DMS114 treated with DMSO at 0.1 percent for 48 hours (cell line): Measurements from ENCODE around the gene NAGLU.

ENCODE experiments used
- DNase-seq: peaks from one replicate; lab custom pipeline; 2025; ENCODE audit not compliant: unreplicated experiment; lab: John Stamatoyannopoulos, UW

NAGLU gene

GRCh38 chr17:42563143-42563509 lies 27.1 kb downstream of the NAGLU start:
- DNase-seq = no peak

- no peak for DNase-seq
Observed at GRCh38 chr17:42563543-42563942, 27.5 kb downstream of the NAGLU start.

- DNase-seq = no peak
Observed at GRCh38 chr17:42563950-42564349, 27.9 kb downstream of the NAGLU start.

DNA sequence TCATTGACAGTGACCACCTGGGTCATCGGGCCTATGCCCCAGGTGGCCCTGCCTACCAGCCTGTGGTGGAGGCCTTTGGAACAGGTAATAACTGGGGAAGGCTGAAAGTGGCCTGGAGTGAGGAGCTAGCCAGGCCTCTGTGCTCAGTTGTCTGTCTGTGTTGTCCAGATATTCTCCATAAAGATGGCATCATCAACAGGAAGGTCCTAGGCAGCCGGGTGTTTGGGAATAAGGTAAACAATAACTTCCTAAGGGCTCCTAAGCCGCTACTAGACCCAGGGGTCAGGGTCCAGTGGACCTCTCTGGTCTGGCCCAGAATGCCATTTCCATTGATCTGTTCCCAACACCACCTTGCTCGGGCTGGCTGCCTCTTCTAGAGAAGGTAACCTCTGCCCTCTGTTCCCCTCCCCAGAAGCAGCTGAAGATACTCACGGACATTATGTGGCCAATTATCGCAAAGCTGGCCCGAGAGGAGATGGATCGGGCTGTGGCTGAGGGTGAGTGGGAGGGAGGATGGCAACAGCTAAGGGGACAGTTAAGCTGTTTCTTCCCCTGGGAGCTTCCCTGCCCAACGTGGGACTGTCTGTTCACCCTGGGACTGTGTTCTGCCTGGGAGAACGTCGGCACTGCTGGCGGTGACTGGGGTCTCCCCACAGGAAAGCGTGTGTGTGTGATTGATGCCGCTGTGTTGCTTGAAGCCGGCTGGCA lies 28.9 kb downstream of the NAGLU start:
- no peak for DNase-seq

DNA sequence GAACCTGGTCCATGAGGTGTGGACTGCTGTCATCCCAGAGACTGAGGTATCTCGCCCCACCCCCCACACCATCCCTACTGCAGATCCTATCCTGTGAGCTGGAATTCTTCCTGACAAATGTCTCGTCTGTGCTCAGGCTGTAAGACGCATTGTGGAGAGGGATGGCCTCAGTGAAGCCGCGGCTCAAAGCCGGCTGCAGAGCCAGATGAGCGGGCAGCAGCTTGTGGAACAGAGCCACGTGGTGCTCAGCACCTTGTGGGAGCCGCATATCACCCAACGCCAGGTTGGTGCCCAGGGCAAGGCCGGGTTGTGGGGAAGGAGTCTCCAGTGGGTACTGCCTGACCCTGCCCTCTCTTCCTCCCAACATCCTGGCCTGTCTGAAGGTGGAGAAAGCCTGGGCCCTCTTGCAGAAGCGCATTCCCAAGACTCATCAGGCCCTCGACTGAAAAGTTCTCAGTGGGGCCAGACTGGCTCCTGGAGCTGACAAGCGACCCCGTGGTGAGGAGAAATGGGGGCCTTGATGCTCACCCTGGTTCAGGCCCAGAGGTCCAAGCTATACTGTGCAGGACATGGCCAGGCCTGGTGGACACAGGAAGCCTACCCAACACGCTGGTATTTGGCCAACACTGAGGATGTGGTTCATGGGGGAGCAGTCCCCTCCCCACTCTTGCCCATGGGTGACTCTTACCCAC lies 29.6 kb downstream of the NAGLU start:
- DNase-seq = no peak

DNA sequence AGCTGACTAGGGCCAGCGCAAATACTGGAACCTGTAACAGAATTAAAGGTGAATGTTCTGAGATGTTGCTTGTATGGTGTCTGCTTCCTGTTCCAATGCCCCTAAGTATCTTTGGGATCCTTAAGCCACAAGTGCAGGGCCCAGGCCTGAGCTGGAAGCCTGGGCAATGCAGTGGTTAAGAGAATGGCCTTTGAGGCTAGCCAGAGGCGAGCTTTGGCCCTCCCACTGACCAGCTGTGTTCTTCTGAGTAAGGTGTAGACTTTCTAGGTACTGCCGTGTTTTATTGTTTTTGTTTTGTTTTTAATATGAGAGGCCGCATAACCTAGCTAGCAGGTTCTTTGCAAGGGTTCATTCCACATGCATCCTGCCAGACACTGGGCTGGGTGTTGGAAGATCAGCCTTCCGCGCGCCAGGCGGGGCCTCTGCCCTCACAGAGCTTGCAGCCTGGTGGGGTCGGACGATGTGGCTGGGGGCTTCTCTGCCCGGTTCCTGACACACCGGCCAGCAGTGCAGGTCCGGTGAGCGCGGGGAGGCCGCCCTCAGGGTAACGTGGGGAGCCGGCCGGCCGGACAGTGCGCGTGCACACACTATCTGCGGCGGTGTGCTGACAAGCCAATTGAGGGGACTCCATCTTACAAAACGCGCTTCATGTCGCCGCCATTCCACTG lies 30.3 kb downstream of the NAGLU start:
- DNase-seq = no peak

- DNase-seq = peak; percentile 64
Observed at GRCh38 chr17:42566883-42567573, 31.0 kb downstream of the NAGLU start, which contains the start of gene MLX. MLX (plus strand) TSS chr17:42567100; CDS start chr17:42567125, 25 bp downstream.

DNA sequence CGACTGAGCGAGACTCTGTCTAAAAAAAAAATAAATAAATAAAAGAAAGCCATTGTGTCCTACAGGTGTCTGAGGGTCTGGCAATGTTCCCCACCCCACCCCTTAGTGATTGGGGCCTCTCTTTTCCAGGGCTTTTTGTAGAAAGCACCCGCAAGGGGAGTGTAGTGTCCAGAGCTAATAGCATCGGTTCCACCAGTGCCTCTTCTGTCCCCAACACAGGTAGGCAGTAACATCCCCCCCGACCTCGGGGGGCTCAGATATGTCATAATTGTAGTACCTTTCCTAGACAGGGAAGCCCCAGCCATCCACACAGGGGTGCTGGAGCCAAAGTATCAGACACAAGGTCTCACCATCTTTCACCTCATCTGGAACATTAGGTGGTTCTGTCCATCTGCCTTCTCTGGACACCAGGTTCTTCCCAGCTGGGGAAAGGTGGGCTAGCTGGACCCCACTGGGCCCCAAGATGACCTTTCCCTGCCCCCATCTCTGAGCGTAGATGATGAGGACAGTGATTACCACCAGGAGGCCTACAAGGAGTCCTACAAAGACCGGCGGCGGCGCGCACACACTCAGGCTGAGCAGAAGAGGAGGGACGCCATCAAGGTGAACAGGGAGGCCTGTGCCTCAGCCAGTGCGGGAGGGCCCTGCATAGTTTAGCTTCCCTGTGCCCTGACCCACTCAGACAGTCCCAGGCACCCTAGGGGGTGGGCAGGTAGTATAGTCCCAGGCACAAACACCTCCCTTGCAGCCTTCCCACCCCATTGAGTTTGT lies 32.5 kb downstream of the NAGLU start:
- no peak for DNase-seq

- DNase-seq = no peak
Observed at GRCh38 chr17:42571435-42572225, 35.6 kb downstream of the NAGLU start.

GRCh38 chr17:42573095-42573494 lies 37.1 kb downstream of the NAGLU start:
- DNase-seq = no peak

GRCh38 chr17:42574463-42574862 lies 38.4 kb downstream of the NAGLU start:
- DNase-seq = no peak

- DNase-seq = no peak
Observed at GRCh38 chr17:42577140-42577531, 41.1 kb downstream of the NAGLU start.

DNA sequence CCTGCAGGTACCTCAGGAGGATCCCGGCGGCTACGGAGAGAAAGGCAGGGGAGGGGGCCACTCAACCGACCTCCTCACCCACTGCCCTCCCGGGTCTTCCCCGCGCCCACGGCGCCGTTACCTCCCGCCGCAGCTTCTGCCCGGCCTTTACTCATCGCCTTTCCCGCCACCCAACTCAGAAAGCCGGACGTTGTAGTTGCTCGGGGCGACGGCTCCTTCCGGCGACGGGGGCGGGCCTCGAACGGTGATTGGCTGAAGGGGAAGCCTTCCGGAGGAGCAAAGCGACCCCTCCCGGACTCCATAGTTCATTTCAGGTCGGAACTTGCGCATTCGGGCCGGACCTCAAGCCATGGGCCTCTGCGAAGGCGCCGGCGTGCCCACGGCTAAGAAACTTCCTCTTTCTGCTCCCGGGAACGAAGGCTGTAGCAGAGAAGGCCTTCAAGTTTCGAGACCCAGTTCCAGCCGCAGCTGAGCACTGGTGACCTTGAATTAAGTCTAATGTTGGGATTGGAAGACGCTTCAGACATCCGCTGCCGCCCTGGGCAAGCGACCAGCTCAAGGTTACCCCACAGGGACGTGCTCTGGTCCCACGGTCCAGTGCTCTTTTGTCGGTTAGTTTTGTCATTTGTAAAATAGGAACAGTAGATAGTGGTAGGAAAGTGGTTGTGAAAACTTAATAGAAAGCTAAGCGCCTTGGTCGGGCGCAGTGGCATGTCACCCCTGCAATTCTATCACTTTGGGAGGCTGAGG lies 41.7 kb downstream of the NAGLU start, which contains the start of gene PSMC3IP:
Gene PSMC3IP, minus strand, starts transcription at position 198 of the 750 bp plus-strand sequence. Its CDS starts 43 bp downstream, at position 155.
- DNase-seq = peak; percentile 93

- peak; percentile 70 for DNase-seq
Observed at GRCh38 chr17:42578282-42578869, 42.3 kb downstream of the NAGLU start.

DNA sequence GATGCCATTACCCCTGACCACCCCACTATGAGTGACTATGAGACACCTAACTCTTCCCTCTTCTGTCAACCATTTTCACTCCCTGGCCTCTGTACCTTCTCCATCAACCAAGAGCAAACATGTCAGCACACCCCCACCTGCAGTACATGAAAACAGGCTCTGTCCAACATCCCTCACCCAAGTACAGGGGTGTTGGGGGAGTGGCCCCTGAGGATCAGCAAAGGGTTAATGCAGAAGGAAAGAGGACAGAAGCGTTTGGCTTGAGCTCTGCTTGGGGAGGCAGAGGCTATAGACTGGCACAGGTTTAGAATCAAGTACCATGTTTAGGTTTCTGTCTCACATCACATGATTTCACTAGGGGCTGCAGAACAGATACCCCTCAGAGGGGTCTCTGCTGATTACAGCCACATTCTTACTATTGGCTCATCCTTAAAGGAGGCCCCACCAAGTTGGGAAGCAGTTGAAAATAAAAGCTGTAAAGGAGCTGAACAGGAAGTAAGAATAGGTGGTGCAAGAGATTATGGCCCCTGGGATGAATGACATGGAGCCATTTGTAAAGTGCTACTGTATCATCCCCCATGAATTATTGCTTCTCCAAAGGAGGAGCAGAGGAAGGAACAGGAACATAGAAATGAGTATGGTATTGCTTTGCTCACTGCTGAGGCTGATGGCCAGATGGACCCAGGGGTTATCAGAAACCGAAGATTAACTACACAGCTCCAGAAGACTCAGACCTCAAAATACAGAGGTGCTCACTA lies 43.9 kb downstream of the NAGLU start:
- DNase-seq = no peak

GRCh38 chr17:42581744-42582270 lies 45.8 kb downstream of the NAGLU start:
- no peak for DNase-seq

GRCh38 chr17:42584880-42585279 lies 48.8 kb downstream of the NAGLU start:
- DNase-seq = no peak

DNA sequence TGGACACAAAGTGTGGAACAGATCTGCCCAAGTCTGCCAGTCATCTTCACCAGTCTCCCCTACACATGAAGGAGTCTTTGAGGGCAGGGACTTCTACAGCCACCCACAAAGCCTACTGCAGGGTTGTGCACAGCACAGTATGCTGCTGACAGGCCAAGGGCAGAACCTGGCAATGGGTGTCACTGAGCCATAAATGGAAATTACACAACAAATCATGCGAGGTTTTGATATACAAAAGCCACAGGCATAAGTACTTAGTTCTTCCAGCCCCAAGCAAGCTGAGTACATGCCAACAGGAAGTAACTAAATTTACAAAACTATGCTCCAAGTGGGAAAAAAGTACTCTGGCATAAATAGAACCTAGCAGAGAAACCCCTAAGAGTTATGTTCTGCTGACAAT lies 49.3 kb downstream of the NAGLU start:
- no peak for DNase-seq
